Erythroblast (primary cell): ENCODE results near the gene PTK6.

ENCODE experiments used
- GATA1 ChIP-seq: IDR thresholded peaks from 2 replicates; pipeline ENCODE4 v1.6.1; 2011; ENCODE audit warnings: low read depth, mild to moderate bottlenecking, control low read depth, low read length, moderate library complexity
- POLR2A ChIP-seq: IDR thresholded peaks from 2 replicates; pipeline ENCODE4 v1.6.1; 2011; ENCODE audit warnings: mild to moderate bottlenecking, low read length

GRCh38 chr20:63484236-63484635, 52.9 kb downstream of the PTK6 start:
- TF ChIP-seq POLR2A (no peak), GATA1 (no peak)
